EH (cell line): ENCODE results near the gene TALDO1.
A peak's percentile ranks its signal among the peaks of the same experiment; 100 is the strongest.

ENCODE experiments used
- DNase-seq: peaks from one replicate; pipeline ENCODE4 v3.0.0-alpha.2; 2015; ENCODE audit warnings: low read depth

The TALDO1 gene

DNA sequence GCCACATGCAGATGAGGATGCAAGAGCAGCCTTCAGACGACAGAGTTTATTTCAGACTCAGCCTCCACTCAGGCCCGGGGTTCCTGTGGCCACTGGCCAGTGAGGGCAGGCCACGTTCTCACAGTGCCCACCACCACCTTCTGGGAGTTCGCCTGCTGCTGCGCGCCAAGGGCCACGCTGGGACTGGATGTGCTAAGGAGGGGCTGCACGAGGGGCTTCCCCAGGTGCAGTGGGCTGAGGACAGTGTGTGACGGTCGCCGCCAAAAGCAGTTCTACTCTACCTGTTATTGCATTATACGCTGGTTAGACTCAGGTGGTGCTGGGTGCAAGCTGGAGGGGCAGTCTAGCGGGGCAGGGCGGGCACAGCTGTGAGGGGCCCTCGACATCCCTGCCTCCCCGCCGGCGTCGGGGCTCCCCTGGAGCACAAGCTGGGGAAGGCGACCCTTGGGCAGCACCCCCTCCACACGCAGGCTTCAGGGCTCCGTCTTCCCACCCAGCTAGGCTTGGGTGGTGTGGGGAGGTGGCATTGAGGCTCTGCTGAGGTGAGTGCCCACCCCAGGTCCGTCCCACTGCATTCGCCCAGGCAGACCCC is 39.9 kb downstream of the TALDO1 start:
- no peak for DNase-seq

DNA sequence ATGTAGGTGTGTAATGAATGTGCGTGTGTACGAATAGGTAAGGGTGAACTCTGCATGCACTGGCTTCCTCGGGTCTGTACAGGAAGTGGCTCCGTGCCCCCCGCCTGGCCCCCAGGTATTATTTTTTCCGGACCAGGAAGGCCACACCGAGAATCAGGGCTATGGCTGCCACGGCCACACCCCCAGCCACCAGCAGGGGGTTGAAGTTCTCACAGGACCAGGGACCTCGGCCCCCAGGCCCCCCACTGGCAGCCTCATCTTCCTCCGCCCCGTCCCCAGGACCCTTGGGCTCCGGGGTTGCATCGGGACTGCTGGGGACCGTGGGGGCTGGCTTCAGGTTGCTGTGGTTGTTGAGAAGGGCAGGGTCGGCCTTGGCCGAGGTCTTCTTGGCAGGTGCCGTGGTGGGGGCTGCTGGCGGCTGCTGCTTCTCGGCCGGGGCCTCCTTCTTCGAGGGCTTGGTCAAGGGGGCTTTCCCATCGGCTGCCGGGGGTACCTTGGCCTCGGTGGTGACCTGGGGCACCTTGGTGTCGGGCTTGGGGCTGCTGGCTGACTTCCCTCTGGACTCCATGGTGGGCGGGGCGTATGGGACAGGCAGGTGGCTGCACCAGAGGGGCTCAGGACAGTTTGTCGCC is 40.9 kb downstream of the TALDO1 start:
- no peak for DNase-seq

DNA sequence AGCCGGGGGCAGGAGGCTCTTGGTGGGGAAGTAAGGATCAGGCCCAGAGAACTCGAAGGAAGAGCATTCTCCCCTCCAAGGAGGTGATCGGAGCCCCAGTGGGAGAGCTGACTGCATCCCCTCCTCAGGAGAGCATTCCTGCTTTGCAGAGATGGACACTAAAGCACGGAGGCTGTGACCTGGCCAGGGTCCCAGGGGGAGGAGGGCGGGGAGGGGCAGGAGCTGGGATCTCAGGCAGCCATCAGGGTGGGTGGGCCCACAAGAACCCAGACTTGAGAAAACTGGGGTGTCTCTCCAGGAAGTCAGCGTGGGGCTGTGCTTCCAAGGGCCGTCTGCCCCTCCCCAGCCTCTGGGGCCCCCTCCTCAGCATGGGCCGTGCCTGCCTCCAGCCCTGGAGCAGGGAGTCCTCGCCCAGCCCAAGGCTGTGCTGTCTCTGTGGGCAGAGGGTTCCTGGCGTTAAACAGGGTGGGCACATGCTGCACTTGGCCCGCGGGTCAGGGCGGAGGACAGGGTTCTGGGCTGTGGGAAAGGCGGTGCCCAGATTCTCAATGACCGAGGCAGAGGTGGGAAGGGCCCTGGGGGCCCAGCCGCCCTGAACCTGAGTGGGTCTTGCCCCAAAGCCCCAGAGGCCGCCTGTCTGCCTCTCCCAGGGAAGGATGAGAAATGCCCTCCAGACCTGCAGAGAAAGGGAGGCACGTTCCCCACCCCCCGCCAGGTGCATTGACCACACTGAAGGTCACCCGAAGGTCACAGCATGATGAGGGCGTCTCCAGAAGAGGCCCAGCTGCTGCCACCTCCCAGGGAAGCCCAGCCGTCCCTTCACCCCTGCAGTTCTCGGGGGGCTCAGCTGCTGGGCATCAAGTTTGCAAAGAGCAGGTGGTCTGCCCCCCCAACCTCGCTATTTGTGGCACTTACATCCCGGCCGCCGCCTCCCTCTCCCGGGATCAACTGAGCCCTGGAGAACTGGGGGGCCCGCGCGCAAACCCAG is 42.0 kb downstream of the TALDO1 start:
- DNase-seq = no peak

DNA sequence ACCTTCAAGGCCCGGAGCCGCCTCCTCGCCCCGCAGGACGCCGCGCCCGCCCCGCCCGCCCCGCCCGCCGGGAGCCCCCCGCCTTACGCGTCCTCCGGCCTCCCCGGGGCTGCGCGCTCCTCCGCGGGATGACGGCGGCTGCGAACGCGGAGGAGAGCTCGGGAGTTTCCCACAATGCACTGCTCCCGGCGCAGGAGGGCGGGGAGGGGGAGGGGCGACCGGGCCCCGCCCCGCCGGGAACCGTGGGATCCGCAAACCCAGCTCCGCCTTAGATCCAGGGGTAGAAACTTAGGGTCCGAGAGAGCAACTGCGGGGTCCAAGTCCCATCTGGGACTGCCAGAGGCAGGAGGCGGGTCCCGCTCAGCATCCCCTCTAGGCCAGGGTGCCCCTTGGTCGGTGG is 42.7 kb downstream of the TALDO1 start, which contains the start of gene CEND1:
TSS of gene CEND1 (minus strand) at position 148 of the 400 bp plus-strand sequence. CDS start 1,514 bp downstream, outside the sequence.
- peak; percentile 65 for DNase-seq

DNA sequence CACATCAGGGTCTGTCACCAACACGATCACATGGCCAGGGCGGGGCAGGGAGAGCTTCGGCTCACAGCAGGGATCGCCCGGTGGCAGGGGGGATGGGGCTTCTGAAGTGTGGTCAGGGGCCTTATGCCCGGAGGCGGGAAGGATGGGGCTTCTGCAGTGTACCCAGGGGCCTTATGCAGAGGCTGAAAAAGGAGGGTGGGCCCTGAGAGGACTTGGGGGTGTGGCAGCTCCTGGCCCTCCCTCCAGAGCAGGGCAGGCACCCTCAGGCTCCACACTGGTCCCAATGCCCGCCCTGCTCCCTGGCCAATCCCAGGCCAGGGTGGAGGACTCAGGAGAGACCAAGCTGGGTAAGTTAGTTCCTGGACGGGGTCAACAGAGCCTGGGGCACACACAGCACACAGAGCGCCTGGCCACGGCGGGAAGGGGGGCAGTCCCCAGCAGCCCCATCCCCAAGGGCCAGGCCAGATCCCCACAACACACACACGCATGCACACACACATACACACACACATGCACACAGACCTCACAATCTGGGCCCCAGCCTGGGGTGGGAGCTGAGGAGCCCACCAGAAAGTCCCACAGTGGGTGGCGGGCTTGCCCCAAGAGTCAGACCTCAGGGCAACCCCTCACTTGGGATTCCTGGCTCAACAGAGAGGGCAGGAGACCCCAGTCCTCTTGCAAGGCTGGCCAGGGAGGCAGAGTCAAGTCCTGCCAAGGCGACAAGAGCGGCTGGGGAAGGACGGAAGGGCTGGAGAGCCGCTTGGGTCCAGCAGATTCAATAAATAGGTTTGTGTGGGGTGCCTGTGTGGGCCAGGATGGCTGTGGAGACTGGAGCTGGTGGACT is 43.7 kb downstream of the TALDO1 start:
- DNase-seq = peak; percentile 49

DNA sequence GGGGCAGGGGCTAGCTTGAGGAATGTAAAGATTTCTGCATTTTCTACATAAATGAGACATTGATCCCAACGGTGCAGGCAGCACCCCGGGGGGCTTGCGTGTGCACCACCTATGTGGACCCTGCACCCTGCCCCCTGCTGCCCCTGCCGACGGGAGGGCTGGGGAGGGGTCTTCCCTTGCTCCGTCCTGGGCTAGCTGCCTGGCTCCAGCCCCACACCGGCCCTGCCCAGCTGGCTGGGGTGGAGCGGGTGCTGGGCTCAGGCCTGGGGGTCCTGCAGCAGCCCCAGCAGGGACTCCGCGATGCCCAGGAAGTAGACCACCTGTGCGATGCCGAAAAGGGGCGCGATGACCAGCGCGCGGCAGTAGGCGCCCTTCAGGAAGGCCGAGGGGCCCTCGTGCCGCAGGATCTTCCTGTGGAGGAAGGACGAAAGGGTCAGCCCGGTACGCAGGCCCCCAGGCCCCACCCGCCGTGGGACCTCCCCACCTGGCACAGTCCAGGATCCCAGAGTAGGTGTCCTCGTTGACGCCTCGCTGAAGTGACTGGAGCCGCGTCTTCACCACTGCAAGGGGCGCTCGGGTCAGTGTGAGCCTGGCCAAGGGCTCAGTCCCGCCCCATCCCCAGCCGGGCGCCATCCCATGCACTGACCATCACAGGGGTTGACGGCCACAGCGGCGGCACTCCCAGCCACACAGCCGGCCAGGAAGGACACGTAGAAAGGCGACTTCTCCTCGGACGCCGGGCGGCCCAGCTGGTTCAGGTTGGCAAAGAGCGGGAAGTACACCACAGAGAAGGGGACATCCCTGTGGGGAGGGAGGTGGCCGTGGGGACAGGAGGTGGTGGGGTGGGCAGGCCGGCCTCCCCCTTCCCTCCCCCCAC is 44.6 kb downstream of the TALDO1 start:
- no peak for DNase-seq

DNA sequence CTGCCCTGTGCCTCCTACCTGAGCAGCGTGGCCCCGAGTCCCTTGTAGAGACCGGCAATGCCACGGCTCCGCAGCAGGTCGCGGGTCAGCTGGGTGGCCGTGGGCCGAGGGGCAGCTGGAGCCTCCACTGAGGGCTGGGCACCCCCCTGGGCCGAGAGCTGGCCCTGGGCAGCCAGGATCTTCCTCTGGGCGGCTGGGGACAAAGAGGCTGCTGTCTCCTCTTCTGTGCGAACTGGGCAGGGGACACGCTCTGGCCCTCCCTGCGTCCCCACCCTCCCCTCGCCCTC is 45.2 kb downstream of the TALDO1 start:
- DNase-seq = no peak

DNA sequence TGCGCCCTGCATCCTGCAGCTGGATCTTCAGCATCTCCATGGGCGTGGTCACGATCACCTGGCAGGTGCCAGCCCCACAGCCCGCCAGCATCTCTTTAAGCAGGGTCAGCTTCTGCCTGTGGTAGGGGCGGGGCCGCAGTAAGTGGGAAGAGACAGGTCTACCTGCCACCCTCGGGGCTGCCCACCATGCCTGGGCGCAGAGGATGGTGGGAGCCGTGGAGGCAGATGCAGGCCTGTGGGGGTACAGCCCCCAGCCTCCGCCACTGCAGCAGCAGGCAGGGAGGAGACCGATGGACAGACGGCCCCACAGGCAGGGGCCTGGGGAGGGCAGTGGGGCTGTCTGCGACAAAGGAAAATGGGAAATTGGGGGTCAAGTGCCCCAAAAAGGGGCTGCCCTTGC is 45.6 kb downstream of the TALDO1 start:
- DNase-seq = no peak

DNA sequence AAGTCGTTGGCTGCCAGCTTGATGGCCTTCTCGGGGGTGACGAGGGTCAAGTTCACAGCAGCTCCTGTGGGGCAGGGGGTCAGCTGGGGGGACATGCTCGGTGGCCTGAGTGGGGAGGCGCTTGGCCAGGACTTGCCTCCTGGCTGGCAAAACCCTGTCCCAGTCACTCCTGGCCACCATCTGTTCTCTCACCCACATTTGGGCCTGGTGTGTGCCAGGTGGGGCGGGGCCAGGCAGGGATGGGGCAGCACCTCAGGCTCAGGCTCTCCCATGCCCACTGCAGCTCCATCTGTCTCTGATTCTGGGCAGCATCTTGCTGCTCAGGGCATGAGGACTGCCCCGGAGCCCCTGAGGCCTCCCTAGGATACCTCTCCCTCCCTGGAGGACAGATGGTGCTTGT is 46.3 kb downstream of the TALDO1 start:
- no peak for DNase-seq

DNA sequence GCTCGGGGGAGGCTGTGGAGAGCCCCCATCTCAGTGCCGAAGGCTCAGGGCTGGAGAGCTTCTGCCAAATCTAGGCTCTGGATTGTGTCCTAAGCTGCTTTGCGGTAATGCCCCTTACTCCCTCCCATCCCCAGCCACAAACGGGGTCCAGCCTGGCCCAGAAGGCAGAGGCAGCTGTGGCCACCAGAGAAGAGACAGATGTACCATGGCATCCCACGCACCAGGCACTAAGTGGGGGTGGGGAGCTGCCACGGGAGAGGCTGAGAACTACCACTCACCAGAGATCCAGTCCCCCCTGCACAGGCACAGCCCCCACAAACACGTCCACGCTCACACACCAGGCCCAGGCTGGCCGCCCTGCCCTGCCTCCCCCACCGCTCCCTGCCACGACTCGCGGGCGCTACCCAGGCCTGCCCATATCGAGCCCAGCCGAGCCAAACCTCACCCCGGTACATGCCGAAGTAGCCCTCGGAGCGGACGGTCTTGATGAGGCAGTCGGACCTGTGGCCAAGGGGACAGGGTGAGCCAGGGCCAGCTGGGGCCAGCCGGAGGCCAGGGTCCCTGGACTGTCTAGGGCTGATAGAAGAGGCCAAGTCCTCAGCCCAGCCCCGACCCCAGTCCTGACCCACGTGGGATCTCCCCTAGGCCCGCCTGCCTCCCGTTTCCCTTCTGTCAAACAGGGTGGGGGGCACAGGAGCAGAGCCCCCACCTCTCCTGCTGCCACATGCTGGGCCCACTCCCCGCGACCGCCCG is 46.9 kb downstream of the TALDO1 start:
- no peak for DNase-seq

DNA sequence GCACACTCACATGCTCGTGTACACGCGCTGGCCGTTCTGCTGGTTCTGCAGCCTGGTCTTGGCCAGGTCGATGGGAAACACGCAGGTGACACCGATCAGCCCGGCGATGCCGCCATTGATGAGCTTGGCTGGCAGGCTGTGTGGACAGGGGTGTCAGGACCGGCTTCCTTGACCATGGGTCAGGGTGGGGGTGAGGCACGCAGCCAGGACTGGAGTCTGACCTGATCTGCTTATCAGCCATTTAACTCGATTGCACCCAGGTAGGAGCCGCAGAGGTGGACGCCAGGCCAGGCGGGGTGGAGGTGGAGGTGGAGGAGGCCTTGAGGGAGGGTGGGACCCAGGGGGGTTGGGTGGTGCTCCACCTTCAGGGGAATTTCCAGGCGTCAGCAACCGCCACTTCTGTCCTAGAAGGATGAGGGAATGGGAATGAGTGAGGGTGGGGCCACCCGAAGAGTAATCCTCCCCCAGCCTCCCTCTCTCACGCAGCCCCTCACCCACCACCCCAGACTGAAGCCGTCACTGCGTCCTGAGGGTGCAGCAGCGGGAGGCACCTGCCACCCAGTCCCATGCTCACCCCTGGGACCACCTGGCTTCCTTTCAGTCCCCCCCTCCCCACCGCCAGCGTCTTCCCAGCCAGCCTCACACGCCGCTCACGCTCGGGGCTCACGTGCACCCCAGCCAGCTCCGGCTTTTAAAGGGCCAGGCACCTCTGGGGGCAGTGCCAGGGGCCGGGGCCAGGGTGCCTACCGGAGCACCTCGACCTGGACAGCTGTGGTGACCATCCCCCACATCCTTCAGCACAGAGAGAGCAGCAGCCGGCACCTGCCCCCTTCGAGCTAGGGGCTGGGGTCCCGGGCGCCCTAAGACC is 47.7 kb downstream of the TALDO1 start:
- DNase-seq = no peak

DNA sequence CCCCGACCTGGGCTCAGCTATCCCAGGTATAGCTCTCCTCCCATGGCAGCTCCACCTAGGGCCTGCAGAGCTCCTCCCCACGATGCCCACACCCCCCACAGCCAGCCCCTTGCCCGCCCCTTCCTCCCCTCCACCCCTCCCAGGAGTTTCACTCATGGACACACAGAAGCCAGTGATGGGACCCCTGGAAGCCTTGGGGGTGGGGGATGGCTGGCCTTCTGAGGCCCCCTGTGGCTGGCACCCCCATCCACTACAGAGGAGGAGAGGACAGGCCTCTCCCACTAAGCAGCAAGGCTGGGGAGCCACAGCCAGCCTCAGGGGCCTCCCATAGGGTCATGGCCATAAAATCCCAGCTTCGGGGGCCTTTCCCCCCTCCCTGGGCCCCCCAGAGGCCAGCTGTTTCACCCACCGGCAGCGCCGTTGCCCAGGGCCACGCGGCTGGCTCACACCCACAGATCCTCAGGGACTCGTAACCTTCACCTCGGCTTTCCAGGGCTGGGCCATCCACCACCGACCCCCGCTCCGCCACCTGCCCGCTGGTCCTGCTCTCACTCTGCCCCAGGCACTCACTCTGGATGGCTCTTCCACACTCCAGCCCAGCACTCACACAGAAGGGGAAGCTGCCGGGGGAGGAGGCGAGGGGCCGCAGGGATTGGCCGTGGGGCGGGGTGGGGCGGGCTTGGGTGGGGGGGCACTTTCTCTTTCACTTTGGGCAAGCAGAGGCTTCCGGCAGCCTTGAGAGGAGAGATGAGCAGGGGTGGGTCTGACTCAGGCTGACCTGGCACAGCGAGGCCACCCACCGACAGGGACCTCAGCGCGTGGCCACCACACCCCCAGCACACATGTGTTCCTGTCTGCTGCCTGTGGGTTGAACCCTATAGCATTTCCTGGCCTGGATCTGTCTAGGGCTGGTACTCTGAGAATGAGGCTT is 48.6 kb downstream of the TALDO1 start:
- peak; percentile 91 for DNase-seq

DNA sequence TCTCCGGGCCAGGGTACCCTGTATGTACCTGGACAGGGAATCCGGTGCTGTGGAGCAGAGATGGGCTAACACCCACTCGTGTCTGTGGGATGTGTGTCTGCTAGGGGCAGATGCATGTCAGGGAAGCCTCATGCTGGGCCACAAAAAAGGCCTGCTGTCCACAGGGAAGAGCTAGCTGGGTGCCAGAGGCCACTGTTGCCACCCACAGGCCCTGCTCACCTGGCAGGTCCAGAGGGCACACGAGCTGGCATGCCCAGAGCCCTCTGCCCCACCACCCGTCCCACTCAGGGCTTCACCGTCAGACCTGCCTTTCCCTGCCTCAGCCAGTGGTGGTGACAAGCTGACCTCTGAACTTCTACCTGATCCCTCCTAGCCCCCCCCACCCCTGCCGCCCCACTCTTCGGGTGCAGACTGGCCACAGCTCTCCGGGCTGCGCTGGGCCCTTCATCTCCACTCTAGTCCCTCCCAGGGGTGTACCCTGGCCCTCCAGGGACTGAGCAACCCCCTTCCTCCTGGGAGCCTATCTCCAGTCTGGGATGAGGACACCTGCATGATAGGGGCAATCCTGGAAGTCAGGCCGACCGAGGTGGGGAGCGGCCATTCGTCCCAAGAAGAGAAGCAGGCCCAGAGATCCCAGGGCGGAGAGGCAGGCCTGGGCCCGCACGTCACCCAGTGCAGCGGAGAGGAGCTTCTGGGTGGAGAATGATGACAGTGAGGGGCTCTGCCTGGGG is 49.5 kb downstream of the TALDO1 start:
- no peak for DNase-seq

DNA sequence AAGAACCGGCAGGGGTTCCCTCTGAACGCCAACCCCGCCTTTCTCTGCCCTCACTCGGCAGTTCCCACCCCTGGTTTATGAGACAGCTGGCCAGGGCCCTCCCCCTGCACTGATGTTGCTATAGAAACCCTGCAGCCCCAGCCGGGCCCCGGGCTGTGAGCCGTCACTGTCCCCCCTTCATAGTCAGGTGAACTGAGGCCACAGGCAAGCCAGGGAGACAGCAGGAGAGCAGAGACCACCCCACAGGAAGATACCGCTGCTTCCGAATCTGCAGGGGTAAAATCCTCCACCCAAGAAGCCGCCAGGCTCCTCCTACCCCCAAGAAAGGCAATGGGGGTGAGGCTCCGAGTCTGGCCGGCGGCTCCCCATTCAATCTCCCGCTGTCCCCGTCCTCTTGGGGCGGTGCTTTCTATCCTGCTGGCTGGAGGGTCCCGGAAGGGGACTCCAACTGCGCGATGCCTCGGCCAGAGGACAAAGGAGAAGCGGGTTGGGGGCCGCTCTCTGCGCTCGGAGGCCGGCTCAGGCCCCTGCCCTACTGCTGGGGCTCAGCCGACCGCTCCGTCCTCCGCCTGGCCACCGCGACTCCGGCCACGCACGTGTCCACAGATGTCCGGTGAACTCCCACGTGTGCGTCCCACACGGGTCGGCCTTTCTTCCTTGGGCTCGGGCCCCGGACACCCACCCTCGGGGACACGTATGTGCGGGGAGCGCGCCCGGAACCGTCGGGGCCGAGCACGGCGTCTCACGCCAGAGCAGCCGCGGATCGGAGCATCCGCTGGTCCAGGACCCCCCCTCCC is 50.2 kb downstream of the TALDO1 start:
- DNase-seq = peak; percentile 87

DNA sequence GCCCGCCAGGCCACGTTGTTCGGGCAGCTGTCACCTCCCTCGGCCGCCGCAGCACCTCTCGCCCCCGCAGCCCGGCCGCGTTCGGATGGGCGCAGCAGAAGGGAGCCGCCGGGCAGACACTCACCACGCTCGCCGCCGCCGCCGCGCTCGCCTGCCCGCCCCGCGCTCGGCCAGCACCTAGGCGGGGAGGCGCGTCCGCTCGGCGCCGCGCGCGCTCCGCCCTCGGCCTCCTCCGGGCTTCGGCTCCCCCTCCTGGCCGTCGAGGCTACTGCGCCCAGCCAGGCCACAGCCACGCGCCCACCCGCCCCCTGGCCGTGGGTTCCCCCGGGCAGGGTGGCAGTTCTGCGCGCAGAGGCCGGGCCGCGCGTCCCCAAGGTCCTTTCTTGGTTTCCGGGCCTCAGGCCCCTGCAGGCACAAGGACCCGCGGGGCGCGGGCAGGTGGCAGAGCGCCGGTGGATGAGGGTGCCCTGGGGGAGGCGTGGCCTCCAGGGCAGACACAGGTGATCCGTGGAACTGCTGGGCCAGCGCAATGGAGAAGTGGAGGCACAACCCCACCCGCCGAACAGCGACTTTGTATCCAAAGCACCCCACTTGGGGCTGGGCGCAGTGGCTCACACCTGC is 50.9 kb downstream of the TALDO1 start, which contains the start of gene SLC25A22:
TSS of gene SLC25A22 (minus strand) at position 189 of the 621 bp plus-strand sequence. CDS start 3,275 bp downstream, outside the sequence.
- DNase-seq = peak; percentile 78
